ENCODE results near the gene LMF2.
"Not testable (repeated sequence)": the region's sequence is repeated elsewhere in the genome, so short reads cannot be mapped to it uniquely, and the experiment has no call there.

Gene LMF2, protein sequence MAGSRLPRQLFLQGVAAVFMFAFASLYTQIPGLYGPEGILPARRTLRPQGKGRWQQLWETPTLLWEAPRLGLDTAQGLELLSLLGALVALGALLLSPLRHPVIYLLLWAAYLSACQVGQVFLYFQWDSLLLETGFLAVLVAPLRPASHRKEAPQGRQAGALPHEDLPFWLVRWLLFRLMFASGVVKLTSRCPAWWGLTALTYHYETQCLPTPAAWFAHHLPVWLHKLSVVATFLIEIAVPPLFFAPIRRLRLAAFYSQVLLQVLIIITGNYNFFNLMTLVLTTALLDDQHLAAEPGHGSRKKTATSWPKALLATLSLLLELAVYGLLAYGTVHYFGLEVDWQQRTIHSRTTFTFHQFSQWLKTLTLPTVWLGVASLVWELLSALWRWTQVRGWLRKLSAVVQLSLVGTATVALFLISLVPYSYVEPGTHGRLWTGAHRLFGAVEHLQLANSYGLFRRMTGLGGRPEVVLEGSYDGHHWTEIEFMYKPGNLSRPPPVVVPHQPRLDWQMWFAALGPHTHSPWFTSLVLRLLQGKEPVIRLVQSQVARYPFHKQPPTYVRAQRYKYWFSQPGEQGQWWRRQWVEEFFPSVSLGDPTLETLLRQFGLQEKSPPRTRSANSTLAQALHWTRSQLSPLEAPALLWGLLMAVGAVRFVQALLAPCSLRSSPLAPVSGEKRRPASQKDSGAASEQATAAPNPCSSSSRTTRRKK

GRCh38 chr22:50507421-50507990, at the start of gene LMF2:
TSS of gene LMF2 (minus strand) at chr22:50507702. CDS start at chr22:50507675, 27 bp downstream.
- peak; percentile 60 to 95 for DNase-seq

GRCh38 chr22:50556703-50557102, 49.2 kb upstream of the LMF2 start:
- DNase-seq = no peak

DNA sequence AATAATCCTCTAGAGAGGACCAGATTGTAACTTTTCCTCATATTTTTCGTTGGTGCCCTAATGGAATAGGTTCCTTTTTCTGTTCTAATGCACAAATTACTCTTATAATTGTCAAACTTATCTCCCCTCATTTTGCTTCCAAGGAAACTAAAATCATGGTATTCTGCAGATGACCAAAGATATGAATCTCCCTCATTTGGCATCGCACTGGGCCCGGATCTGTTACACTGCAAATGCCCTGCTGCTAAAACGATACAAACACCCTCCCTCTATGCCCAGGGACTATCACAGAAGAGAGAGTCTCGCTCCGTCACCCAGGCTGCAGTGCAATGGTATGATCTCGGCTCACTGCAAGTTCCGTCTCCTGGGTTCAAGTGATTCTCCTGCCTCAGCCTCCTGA, 45.8 kb upstream of the LMF2 start:
- no peak for DNase-seq

- no peak for DNase-seq
Observed at GRCh38 chr22:50551160-50551752, 43.8 kb upstream of the LMF2 start.

DNA sequence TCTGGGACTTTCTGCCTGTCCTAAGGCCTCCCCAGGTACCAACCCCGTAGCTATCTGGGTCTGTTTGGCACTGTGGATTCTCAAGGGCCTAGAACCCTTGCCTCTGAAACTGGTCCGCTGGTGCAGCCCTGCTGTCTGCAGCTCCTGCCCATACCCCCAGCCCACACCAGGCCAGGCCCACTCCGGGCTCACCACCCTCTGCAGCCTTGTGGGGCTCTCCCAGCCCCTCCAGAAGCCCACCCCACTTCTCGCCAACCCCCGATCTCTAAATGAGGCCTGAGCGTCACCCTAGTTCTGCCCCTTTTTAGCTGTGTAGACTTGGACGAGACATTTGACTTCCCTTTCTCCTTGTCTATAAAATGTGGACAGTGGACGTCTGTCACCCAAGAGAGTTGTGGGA, 42.9 kb upstream of the LMF2 start:
- no peak for DNase-seq

GRCh38 chr22:50548921-50549790, 41.7 kb upstream of the LMF2 start:
- no peak for DNase-seq

- no peak for DNase-seq
Observed at GRCh38 chr22:50548040-50548920, 40.8 kb upstream of the LMF2 start.

DNA sequence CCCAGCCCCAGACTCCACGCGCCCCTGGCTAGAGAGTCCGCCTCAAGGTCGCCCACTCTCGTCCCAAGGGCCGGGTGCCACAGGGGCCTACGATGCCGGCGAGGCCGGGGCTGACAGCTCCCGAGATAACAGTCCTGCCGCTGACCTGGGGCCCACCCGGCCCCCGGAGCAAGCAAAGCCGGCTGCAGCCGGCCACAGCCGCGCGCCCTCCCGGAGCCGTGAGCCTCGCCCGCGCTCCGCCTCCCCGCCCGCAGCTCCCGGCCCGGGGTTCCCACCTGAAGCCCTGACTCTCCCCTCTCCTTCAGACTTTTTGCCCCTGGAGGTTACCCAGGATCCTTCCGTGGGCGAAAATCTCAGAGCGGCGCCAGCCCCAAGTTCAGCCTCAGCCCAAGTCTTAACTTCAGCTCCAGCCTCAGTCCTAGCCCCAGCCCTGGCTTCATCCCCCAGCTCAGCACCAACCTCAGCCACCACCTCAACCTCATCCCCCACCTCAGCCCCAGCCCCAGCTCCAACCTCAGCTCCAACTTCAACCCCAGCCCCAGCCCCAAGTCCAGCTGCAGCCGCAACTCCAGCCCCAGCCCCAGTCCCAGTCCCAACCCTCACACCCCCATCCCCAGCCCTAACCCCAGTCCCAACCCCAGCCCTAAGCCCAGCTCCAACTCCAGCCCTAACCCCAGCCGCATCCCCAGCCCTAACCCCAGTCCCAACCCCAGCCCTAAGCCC, 39.9 kb upstream of the LMF2 start:
- no peak for DNase-seq

DNA sequence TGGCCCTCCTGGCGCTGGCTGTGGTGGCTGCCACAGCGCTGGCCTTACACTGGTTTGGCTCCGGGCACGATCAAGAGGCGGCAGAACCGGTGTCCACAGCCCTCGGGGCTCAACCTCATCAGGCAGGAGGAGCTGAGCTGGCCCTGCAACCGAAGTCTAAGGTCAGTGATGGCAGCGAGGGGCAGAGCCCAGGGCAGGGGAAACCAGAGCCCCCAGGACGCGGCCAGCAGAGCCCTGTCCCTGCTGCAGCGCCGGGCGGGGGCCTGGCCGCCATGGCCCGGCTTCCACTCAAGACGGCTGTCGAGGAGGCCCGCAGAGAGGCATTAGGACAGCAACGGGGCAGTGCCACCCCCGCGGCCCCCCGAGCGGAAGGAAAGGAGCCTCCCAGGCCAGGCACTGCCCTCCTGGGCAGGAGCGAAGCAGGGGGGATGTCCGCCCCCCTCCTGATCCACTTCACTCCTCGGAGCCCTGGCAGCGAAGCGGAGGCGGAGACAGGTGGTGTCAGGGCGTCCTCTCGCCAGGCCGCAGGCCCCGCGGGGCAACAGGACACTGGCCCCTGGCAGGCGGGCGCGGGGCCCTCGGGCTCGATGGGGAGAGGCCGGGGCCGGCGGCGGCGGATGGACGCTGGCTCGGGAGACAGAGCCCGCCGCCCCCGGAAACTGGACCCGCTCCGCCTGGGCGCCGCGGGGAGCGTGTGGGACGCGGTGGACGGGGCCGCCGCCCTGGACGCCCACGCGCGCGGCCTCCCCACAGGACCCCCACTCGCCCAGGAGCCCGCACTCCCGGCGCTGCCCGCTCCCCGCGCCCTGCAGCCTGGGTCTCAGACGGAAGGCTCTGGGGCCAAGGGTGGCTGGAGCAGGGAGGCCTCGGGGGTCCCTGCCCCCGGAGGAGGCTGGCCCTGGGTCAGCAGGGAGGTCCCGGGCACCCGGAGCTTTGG, 39.1 kb upstream of the LMF2 start:
- no peak for DNase-seq

GRCh38 chr22:50545522-50546325, 38.2 kb upstream of the LMF2 start, which contains the start of gene KLHDC7B:
TSS of gene KLHDC7B (plus strand) at chr22:50545899. CDS start at chr22:50546244, 345 bp downstream.
- DNase-seq = no peak

GRCh38 chr22:50544746-50545253, 37.3 kb upstream of the LMF2 start:
- DNase-seq = no peak

- DNase-seq = no peak
Observed at GRCh38 chr22:50544078-50544745, 36.7 kb upstream of the LMF2 start.

GRCh38 chr22:50542416-50542927, 35.0 kb upstream of the LMF2 start:
- no peak for DNase-seq

GRCh38 chr22:50541667-50542026, 34.1 kb upstream of the LMF2 start:
- DNase-seq = not testable (repeated sequence)

DNA sequence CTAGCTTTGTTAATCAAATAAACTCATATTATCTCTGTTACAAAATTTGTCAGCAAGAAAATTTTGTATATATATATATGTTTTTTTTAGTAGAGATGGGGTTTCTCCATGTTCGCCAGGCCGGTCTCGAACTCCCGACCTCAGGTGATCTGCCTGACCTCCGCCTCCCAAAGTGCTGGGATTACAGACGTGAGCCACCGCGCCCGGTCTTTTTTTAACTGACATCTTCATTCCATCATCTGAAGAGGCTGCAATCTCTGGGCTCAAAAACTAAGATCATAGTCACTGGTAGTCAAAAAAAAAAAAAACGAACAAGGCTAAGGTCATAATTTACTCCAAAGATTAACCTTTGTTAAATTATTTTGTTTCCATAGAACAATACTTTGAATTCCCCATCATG, 32.9 kb upstream of the LMF2 start:
- DNase-seq = no peak

GRCh38 chr22:50537765-50538164, 30.3 kb upstream of the LMF2 start:
- DNase-seq = no peak

DNA sequence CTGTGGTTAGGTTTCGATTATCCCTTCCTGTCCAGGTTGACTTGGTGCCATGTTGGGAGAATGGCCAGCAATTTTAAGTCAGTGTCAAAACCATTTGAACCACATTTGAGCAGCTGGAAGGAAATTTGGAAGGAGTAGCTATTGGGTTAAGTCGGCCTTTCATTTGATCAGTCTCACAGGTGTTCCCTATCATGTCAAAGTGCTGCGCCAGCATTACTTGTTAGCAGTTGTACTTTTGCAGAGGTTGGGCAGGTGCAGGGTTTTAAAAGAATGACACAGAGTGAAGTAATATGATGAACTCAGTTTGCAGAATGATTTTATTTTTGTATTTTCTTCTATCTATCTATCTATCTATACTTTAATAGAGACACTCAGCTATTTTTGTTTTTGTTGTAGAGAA, 28.7 kb upstream of the LMF2 start:
- DNase-seq = no peak

DNA sequence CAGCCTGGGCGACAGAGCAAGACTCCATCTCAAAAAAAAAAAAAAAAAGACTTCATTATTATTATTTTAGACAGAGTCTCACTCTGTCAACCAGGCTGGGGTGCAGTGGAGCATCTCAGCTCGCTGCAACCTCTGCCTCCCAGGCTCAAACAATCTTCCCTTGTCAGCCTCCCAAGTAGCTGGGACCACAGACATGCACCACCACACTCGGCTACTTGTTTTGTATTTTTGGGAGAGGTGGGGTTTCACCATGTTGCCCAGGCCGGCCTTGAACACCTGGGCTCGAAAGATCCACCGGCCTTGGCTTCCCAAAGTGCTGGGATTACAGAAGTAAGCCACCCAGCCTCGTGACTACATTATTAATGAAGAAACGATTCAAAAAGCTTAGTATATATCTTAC, 27.6 kb upstream of the LMF2 start:
- DNase-seq = no peak
